Stimulated activated CD4-positive, alpha-beta T cell treated with anti-CD3 and anti-CD28 coated beads, TNF-alpha, amount 100 ng/mL, for 1 hour (primary cell): ENCODE results near the gene SRF.

Experiments used
- DNase-seq, 3 donors: peaks; one replicate each; pipeline ENCODE4 v3.0.0-alpha.2; 2020; ENCODE audit warnings: low read depth in 3 of 3, low spot score in 1 of 3

Gene SRF

DNA sequence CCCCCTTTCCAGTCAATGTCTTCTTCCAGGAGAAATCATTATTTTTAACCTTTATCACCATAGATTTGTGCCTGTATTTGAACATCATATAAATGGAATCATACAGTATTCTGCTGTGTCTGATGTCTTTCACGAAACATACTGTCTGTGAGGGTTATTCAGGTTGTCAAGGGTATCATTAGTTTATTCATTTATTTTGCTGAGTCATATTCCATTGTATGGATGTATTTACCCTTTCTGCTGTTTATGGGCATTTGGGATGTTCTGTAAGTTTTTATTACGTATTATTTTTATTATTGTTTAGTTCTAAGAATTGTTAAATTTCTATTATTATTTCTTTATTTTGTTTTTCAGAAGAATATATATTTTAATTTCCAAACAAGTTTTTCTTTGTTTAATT is 36.2 kb downstream of the SRF start:
- no peak for DNase-seq

GRCh38 chr6:43211955-43212354 is 40.9 kb downstream of the SRF start:
- no peak for DNase-seq

- DNase-seq = no peak
Measured at GRCh38 chr6:43213431-43213830, 42.4 kb downstream of the SRF start.

DNA sequence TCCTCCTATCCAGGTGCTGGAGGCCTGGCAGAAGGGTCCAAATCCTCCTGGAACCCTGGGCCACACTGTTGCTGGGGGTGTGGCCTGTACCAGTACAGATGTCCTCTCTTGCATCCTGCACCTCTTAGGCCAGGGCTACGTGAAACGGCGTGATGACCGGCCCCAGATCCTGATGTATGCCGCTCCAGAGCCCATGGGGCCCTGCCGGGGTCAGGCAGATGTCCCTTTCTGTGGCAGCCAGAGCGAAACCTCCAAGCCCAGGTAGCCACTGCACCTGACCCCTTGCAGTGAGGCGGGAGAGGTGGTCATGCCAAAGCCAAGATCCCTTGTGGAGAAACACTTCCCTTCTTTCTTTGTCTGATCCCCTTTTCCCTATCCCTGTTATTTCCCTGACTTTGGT is 44.0 kb downstream of the SRF start:
- no peak for DNase-seq

DNA sequence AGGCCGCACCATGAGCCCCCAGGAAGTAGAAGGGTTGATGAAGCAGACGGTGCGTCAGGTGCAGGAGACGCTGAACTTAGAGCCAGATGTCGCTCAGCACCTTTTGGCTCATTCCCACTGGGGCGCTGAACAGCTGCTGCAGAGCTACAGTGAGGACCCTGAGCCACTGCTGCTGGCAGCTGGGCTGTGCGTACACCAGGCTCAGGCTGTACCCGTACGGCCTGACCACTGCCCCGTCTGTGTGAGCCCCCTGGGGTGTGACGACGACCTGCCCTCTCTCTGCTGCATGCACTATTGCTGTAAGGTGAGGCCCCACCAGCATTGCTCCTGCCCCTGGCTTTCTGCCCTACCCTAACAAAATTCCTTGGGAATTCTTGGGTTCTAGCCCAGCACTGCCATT is 45.1 kb downstream of the SRF start:
- no peak for DNase-seq

GRCh38 chr6:43217351-43217750 is 46.3 kb downstream of the SRF start:
- no peak for DNase-seq

DNA sequence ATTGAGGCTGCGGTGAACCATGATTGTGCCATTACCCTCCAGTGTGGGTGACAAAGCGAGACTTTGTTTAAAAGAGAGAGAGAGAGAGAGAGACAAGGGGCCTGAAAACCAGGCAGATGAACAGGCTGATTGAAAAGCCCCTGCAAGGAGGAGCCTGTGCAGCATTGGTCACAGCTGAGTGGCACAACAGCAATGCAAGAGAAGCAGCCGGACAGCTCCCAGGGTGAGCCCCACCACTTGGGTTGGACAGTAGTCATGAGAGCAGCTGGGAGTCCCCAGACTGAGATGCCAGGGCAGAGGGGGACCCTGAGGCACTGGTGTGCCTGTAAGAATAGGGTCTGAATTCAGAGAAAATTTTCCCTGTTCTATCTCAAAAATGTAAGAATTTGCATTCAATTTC is 48.0 kb downstream of the SRF start:
- no peak for DNase-seq

DNA sequence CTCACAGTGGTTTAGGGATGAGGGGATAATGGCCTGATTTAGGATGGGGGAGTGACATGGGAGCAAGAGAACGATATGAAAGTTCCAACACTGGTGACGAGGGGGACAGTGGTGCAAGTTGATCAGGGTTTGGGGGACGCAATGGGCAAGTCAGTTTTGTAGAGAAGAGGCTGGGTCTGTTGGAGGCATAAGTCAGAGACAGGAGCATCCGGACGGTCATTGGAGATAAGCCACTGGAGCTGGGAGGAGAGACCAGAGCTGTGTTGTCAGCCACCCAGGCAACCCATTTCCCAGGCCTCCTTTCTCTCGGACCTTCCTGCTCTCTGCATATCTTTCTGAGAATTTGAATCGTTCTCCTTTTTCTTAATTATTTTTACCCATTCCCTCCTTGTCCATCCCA is 48.7 kb downstream of the SRF start:
- DNase-seq = no peak

GRCh38 chr6:43220439-43220951 is 49.4 kb downstream of the SRF start:
- no peak for DNase-seq

DNA sequence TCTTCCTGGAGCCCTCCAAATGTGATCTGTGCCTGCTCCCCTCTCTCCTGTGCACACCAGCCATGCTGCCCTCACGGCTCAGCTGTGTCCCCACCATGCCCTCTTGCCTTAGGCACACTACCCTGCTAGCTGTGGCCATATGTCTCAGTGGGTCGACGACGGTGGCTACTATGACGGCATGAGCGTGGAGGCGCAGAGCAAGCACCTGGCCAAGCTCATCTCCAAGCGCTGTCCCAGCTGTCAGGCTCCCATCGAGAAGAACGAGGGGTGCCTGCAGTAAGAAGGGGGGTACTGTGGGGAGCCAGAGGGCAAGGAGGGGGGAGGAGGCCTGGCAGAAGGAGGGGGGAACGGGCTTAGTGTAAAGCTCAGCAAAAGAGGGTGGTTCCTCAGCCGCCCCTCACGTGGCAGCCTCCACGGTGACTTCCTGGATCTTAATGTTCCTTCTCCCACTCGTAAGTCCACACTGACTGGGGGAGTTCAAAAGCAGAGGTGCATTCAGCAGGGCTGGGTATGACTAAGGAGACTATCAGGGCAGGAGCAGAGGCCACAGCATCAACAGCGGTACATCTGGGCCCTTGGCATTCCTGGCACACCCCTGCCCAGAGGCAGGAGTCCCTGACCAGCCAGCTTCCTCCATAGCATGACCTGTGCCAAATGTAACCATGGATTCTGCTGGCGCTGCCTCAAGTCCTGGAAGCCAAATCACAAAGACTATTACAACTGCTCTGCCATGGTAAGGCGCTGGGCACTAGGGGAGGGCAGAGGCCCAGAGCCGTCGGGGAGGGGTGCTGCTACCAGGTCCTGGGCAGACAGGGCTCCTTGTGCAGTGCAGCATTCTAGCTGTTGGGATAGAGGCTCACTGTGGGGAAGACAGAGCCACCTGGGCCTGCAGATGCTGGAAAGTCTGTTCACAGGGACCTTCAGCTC is 50.2 kb downstream of the SRF start:
- no peak for DNase-seq

DNA sequence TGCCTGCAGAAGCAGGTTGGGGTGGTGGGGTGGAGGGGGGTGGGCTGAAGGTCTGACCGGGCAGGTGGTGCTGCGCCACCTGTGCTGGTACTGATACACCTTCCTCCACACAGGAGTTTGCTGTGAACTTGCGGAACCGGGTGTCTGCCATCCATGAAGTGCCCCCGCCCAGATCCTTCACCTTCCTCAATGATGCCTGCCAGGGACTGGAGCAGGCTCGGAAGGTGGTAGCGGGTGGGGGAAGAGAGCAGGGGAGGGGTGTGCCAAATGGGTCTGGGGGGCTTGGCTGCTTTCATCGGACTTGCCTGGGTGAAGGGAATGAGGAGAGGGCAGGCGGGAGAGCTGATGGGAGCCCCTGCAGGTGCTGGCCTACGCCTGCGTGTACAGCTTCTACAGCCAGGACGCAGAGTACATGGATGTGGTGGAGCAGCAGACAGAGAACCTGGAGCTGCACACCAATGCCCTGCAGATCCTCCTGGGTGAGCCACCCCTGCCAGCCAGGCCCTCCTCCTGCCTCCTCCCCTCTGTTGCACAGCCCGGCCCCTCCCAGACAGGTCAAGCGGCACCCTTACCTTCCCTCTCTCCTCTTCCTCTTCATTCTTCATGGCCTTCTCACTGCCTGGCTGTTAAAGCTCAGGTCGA is 51.5 kb downstream of the SRF start:
- DNase-seq = no peak

- no peak for DNase-seq
Measured at GRCh38 chr6:43223175-43223574, 52.1 kb downstream of the SRF start.

DNA sequence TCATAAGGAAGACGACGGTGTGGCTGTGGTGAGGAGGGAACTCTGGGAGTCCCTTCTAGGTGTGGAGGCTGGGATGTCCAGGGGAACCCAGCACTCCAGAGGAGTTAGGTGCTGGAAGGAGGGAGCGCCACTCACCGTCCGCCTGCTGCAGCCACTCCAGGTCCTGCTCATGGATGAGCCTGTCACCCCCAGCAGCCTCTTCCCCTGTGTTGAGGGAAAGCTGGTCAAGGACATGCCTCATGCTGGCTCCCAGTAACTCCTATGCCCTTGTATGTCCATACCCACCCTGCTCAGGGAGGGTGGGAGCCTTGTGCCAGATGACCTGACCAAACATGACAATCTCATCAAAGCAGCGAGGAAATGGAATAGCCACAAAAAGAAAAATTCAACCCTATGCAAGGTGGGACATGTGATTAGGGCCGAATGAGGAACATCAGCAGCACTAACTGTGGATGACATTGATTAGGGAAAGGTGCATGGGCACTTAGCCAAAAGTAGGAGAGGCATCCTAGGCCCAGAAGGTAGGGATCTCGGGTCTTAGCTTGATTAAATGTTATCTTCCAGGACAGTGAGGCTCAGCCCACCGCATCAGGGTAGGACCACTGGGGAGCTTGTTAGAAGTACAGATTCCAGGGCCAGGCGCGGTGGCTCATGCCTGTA is 55.3 kb downstream of the SRF start:
- no peak for DNase-seq

DNA sequence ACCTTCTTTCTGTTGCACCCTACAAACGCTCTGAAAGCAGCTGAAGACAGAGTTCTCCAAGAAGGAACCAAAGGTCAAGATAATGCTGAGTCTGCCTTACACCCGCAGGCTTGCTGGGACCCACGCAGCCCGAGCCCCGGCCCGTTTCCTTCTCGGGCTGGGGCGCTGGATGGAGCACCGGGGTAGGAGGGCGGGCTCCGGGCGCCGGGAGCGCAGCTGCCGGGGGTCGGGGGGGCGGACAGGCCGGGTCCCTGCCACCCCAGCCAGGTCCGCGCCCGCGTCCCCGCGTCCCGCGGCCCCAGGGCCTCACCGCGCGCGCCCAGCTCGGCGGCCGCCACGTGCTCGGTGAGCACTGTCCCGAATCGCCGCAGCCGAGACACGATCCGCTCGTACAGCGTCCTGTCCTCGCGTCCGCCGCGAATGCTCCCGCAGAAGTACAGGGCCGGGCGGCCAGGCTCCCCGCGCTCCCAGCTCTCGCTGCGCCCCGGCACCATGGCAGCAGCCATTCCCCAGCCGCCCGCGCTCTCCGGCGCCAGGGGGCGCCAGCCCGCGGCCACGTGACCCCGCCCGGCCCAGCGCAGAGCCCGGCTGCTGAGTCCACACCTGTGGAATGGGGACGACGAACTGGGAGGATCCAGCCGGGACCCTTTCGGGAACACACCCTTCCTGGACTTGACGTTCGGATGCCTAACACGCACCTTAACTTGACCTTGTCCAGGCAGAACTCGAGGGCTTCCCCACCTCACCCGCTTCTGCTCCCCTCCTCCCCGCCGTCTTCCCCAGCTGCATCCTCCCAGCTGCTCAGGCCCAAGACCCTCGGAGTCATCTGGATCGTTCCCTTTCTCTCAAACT is 58.1 kb downstream of the SRF start, which contains the start of gene DNPH1:
Gene DNPH1 (minus strand): TSS at position 531 of the 852 bp plus-strand sequence. CDS start 25 bp downstream, at position 506.
- DNase-seq = peak; percentile 38 to 80 (median 65)

DNA sequence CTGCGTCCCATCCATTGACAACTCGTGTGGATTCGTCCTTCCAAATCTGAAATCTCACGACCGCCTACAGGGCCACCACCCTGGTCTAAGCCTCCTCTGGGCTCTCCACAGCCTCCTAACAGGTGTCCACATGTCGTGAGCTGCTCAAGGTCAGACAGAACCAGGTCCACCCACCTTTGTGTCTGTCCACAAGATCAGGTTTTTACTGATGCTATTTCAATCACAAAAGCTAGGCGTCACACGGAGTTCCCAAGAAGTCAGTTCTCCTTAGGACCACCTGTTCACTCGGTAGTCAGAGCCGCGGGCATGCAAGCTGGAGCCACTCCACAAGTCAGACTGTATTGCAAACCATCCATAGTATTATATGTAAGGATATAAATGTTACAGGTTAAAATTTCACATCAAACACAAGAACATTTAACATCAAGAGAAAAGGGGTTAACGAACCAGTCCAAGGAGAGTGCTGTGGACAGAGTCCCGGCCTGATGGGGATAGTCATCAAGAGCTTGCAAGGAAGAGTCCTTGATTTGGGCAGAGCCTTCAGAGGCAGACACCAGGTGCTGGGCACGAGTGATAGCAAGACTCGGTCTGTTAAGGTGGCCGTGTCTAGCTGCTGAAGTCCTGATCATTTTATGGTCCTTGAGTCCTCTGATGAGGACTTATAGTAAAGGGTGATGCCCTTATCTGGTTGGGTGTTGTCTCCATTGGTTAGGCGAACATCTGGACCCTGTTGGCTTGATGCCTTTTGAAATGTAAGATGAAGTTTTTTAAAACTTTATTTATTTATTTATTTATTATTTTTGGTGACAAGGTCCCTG is 58.9 kb downstream of the SRF start:
- no peak for DNase-seq

GRCh38 chr6:43231053-43231452 is 60.0 kb downstream of the SRF start:
- no peak for DNase-seq
